Lung microvascular endothelial cell (primary cell): ENCODE measurements around the gene OCEL1. TPM values are rescaled to one million over a fixed set of nuclear protein-coding genes. Genes with fewer than 3 reads are reported as not detected.

ENCODE experiments used
- DNase-seq, 2 donors: peaks; one replicate each; pipeline versions ENCODE4 v3.0.0 to v3.0.0-alpha.2; 2010; ENCODE audit warnings: low read depth in 2 of 2
- total RNA-seq: library from RNA; depleted of rRNA; stranded (reverse); fragments of >200 nt; gene quantifications from 2 replicates; pipeline ENCODE4 v1.2.1, GENCODE V29; 2014

Gene OCEL1
- total RNA-seq, 1 donor from 2014 or later = 4.0 TPM

GRCh38 chr19:17237747-17238706, 12.0 kb downstream of the OCEL1 start:
- no peak for DNase-seq

- no peak for DNase-seq
Observed at GRCh38 chr19:17240062-17240752, 14.2 kb downstream of the OCEL1 start.

DNA sequence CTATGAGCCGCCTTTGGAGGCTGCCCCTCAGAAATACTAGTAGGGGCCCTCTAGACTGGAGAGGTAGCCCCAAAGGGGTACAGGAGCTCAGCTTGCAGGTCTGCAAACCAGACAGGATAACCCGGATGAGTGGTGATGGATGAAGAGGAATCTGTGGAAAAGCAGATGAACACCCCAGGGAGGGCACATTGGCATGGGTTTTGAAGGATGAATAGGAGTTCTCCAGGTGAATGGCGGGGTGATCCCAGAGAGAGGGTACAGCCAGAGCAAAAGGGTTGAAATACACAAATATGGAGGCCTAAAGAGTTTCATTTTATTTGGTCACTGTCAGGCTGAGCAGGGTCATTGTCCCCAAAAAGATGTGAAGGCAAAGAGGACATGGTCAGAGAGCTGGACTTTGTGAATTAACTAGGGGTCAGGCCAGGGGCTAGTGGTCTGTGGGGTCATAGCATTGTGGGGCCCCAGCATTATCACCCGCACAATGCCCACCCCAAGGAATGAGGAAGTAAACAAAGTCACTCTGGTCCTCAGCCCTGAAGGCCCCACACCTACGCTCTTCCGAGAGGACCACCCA, 14.9 kb downstream of the OCEL1 start:
- DNase-seq = no peak

DNA sequence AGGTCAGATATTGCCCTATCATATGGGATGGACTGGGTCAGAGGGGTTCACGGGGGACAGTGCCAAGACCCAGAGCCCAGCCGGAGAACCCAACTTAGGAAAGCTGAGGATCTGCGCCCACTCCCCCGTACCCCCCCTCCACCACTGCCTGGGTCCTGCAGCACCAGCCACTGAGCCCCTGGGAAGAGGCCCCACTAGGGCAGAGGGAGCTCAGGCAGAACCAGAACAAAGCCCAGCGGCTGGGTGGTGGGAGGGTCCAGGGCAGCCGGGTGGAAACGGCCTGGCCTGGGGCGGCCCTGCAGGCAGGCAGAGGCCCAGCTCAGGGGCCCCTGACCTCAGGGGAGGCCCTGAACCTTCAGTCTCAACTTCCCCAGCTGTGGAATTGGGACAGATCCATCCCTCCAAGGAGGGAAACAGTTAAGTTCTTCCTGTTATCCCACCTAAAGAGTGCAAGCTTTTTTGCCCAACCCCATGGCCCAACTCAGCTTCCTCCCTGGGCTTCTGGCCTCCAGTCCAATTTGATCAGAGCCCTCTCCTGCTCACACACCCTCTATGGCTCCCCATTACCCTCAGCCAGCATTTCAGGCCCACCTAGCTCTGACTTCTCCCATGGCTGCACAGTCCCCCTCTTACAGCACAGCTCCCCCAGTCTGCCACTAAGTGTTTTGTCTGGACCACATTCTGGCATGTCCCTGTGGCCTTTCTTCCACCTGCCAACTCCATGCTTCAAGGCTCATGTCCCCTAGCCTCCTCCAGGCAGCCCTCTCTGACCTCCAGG, 16.6 kb downstream of the OCEL1 start:
- DNase-seq = no peak

DNA sequence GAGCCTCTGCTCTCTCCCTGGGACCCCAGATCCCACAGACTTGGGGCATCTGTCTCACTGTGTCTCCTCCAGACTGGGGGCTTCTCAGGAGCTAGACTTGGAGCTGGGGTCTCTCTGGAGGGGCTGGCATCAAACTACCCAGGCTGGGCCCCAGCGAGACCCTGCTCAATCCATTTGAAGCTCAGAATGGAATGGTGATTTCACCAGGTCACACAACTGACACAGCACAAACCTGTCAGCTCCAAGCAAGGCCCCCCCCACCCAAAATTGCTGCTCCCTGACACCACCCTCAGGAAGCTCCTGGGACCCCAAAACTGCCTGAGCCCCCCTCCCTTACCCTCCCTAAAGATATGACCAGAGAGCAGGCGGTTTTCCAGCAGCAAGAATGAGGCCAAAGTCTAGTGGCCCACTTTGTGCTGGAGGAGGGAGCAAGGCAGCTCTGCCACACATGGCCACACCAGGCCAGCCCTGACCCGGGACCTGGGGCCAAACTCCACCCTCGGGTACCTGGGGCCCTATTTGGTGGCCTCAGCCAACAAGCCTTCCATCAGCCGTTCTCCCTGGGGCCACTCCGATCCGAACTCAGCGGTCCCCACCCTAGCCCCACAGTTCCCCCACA, 17.3 kb downstream of the OCEL1 start:
- no peak for DNase-seq

- peak in 1 of 2 donors; percentile 29 for DNase-seq
Observed at GRCh38 chr19:17243830-17244617, 18.0 kb downstream of the OCEL1 start.

DNA sequence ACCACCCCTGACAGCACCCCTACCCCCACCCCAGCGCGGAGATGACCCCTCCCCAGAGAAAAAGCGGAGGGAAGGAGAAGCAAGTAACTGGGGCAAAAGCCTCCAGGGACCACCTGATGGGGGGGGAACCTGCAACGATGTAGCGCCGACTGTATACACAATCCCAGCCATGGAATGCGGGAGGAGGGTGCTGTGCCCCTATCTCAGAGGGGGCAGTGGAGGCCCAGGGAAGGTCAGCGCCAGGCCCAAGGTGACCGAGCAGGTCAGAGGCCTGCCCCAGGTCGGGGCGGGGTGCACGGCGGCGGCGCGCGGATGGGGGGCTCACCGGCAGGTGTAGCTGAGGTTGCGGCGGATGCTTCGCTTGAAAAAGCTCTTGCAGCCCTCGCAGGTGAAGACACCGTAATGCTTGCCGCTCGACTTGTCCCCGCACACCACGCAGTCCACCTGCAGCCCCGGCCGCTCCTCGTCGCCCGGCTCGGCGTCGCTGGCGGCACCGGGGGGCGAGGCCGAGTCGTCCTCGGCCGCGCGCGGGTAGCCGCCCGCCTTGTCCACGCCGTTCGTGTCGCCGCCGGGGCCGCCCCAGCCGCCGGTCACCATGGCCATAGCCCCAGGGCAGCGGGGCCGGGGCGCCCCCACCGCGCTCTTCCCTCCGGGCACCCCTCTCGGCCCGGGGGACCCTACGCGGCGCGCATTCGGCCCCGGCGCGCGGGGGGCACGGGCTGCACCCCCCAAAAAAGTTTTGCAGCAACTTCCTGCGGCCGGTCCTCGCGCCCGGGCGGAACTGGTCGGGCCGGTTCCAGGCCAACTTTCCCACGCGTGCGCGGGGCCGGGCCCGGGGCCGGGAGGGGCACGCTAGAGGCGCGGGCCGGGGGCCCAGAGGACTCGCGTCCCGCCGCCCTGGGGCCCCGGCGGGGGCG, 18.9 kb downstream of the OCEL1 start:
- no peak for DNase-seq

GRCh38 chr19:17245535-17245984, 19.5 kb downstream of the OCEL1 start, which contains the start of gene NR2F6:
TSS of gene NR2F6 (minus strand) at chr19:17245919. CDS start at chr19:17245220, 699 bp downstream.
- DNase-seq = no peak

GRCh38 chr19:17246681-17247425, 20.8 kb downstream of the OCEL1 start:
- DNase-seq = peak in 1 of 2 donors; percentile 40

- DNase-seq = no peak
Observed at GRCh38 chr19:17248011-17248776, 22.2 kb downstream of the OCEL1 start.

DNA sequence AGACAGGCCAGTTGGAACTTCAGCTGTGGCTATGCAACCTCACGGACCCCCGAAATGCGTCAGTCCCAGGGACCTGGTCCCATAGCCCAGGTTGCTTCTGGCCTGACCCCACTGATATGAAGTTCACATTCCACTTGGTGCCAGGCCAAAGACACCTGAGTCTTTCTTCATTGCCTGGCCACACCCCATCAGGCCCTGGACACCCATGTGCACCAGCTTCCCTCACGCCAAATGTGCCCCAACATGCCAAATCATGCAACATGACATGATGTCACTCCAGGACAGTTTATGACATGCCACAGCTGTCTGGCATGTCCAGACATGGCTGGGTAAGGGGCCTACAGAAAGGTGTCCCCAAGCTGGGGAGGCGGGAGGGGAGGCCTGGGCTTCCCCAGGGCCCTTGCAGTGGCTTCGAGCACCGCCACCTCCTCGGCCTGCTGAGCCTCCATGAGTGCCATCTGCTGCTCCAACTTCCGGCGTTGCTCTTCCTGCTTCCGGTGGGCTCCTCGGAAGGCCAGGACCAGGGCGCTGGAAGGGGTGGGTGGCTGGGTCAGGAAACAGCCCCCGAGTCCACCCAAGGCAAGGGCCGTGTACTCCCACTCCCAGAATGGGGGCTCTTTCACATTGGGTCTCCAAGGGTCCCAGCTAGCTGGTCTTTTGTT, 24.0 kb downstream of the OCEL1 start:
- DNase-seq = no peak

GRCh38 chr19:17254636-17255035, 28.6 kb downstream of the OCEL1 start:
- DNase-seq = no peak

DNA sequence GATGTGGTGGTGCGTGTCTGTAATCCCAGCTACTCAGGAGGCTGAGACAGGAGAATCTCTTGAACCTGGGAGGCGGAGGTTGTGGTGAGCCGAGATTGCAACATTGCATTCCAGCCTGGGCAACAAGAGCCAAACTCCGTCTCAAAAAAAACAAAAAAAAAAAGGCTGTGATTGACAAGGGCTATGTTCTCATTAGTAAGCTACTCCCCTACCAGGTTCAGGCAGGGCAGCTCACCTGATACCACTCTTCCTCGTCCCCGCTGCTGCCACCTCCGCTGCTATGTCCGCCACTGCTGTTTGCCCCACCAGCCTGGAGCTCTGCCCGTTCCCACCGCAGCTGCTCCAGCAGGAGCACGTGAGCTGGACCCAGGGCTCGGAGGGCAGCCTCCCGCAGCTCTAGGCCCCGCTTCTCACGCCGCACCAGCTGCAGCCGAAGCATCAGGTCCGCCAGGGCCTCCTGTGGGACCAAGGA, 29.2 kb downstream of the OCEL1 start:
- no peak for DNase-seq

GRCh38 chr19:17256130-17256529, 30.1 kb downstream of the OCEL1 start:
- DNase-seq = no peak

DNA sequence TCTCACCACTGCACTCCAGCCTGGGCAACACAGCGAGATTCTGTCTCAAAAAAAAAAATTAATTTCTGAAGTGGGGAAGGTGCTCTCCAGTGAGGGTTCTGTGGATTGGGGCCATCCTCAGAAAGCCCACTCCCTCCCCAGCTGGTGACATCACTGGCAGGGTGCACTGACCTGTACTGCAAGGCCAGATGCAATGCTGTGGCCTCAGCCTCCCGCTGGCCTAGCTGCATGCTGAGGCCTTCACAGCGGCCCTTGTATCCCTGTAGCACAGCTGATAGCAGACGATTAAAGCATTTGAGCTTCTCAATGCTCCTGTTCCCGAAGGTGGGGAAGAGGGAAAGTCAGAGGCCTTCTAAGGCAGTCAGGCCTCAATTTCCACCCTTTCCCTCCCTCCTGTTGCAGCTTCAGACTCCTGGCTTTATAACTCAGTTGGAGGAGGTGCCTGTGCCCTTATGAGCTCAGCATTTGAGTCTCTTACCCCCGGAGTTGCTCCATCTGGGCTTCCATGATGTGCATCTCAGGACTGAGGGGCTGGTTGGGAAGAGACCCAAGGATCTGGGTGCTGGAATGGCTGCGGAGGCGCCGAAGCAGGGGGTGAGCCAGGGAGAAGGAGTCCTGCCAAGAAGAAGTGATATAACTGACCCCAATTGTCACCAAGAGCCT, 33.2 kb downstream of the OCEL1 start:
- DNase-seq = no peak

DNA sequence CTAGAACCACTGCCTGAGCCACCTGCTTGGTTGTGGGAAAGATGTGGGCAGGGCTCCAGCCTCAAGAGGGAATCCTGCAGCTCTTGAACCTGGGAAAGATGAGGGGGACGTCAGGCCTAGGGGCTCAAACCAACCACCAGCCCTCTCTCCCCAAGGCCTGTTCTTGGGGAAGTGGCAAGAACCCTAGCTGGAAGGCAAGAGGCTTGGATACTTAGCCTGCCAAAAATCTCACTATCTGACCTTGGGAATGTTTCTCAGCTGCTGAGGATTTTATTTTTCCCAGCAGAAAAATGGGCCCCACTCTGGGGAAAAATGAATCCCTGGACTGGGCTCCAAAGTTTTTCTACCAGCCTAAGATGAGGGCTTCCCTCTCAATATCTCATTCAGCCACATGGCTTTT, 33.9 kb downstream of the OCEL1 start:
- no peak for DNase-seq
